Spleen (tissue), 11 donors: ENCODE data around the gene FAM174B. TPM values are rescaled to one million over a fixed set of nuclear protein-coding genes. Genes with fewer than 3 reads are reported as not detected.
A peak's percentile ranks its signal among the peaks of the same experiment; 100 is the strongest.

Experiments used
- DNase-seq: peaks from one replicate; pipeline ENCODE4 v3.0.0-alpha.2; 2020
- H3K27ac ChIP-seq, 8 donors: fragments of 200-600 bp; sonication (generic) in 7 of 8; 1 replicate in 4 of 8; 2 replicates in 4 of 8; pipeline versions ENCODE4 v1.5.0 to v1.8.0; 2016 to 2021; ENCODE audit warnings: inconsistent platforms in 4 of 8, mild to moderate bottlenecking in 4 of 8, moderate library complexity in 1 of 8
- H3K27me3 ChIP-seq, 7 donors: fragments of 200-600 bp; sonication (generic) in 6 of 7; replicated peaks in 1 of 7; 1 replicate in 4 of 7; 2 replicates in 3 of 7; pipeline versions ENCODE4 v1.5.0 to v1.8.0; 2016 to 2021; ENCODE audit warnings: inconsistent platforms in 3 of 7, mild to moderate bottlenecking in 1 of 7
- H3K36me3 ChIP-seq, 6 donors: fragments of 200-600 bp; sonication (generic) in 5 of 6; 1 replicate in 4 of 6; 2 replicates in 2 of 6; pipeline versions ENCODE4 v1.5.0 to v1.8.0; 2016 to 2021; ENCODE audit warnings: inconsistent platforms in 2 of 6
- H3K4me1 ChIP-seq, 6 donors: fragments of 200-600 bp; sonication (generic) in 5 of 6; 1 replicate in 3 of 6; 2 replicates in 3 of 6; pipeline versions ENCODE4 v1.5.0 to v1.8.0; 2016 to 2021; ENCODE audit warnings: inconsistent platforms in 3 of 6
- H3K4me3 ChIP-seq, 8 donors: fragments of 200-600 bp; sonication (generic) in 7 of 8; 1 replicate in 4 of 8; 2 replicates in 4 of 8; pipeline versions ENCODE4 v1.5.0 to v1.8.0; 2016 to 2021; ENCODE audit warnings: inconsistent platforms in 4 of 8, mild to moderate bottlenecking in 4 of 8, moderate library complexity in 2 of 8
- H3K9me3 ChIP-seq, 8 donors: fragments of 200-600 bp; sonication (generic) in 7 of 8; 1 replicate in 4 of 8; 2 replicates in 4 of 8; pipeline versions ENCODE4 v1.5.0 to v1.8.0; 2016 to 2021; ENCODE audit warnings: inconsistent platforms in 4 of 8
- CTCF ChIP-seq, 11 experiments: fragments of 200-600 bp in 7 of 11; fragments of 450-650 bp in 4 of 11; sonication (generic) in 4 of 11; IDR thresholded peaks in 8 of 11; conservative IDR thresholded peaks in 3 of 11; 1 replicate in 7 of 11; 2 replicates in 4 of 11; pipeline versions ENCODE4 v1.4.0 to v1.8.0; 2016 to 2021; ENCODE audit warnings: antibody characterized with exemption in 11 of 11, inconsistent platforms in 4 of 11, mild to moderate bottlenecking in 1 of 11
- POLR2A ChIP-seq, 3 donors: fragments of 450-650 bp; IDR thresholded peaks; one replicate each; pipeline ENCODE4 v1.5.1; 2017; ENCODE audit warnings: antibody characterized with exemption in 3 of 3, mild to moderate bottlenecking in 1 of 3
- POLR2AphosphoS5 ChIP-seq, 3 donors: sonication (generic); formaldehyde crosslinking; IDR thresholded peaks; one replicate each; pipeline ENCODE4 v1.5.1; 2017; ENCODE audit warnings: antibody characterized with exemption in 3 of 3
- WGBS, 5 donors: extraction: QIAGEN DNeasy Blood & Tissue Kit in 3 of 5; methylation state at CpG; one replicate each; pipeline versions ENCODE4 v1.1.5 to v1.1.7; 2013 to 2018; 5-methylcytosine and 5-hydroxymethylcytosine counted together
- intact Hi-C: fragments of 100-400 bp; cut with DNase I; formaldehyde crosslinking; loops from one replicate; pipeline ENCODE4 v1.15.0; 2023; ENCODE audit warnings: low total_unique reads
- polyA plus RNA-seq, 3 donors: library from polyadenylated mRNA; stranded (reverse); fragments of 200-250 nt; gene quantifications; one replicate each; pipeline ENCODE4 v1.2.1, GENCODE V29; 2013
- total RNA-seq, 7 donors: library from RNA; depleted of rRNA in 3 of 7; stranded (reverse); fragments of >200 nt in 3 of 7; fragmentation: NEBNext Ultra II Directional in 4 of 7; extraction: Animal tissue kit (Norgen Biotek cat#: 25700) in 4 of 7; gene quantifications; one replicate each; pipeline versions ENCODE4 v1.1.0 to v1.2.1, GENCODE V29; 2016 to 2021
- donor health status: healthy with polysubstance abuse.
- donor health status: DM: no; HTN: no; CAD: no; lungs with moderate emphysema.
- donor health status: DM: no; HTN: no; CAD: no.
- donor health status: Bipolar disorder and iron deficiency.
- donor health status: healthy.
- donor health status: DM: no; HTN: no; CAD: no.
- donor health status: DM: yes; HTN: yes; CAD: no.

Gene FAM174B
- total and polyA plus RNA-seq, 10 donors = 2.1 to 17.9 (median 8.8) TPM

- WGBS, 5 donors = 56 to 85% (median 69%) methylated on average over 10 of the region's 10 CpGs
- intact Hi-C loops = no loop called here
- Histone ChIP-seq H3K27me3 (no peaks in the 10 kb centered on the region), H3K4me3 (no peak overlapping the region), H3K4me1 (peaks cover 0 to 16% (median under 1%) of the 10 kb centered on the region in 6 donors), H3K9me3 (no peaks in the 10 kb centered on the region), H3K36me3 (no peaks in the 10 kb centered on the region), H3K27ac (no peak overlapping the region)
- DNase-seq = no peak
- TF ChIP-seq CTCF (IDR thresholded peaks at IDR 0.05 in 8 of 11, conservative IDR thresholded peaks at IDR 0.05 in 3 of 11) (no peak), POLR2AphosphoS5 (IDR thresholded peaks at IDR 0.05) (peak in 1 of 3 donors; percentile 27)
Measured at GRCh38 chr15:92666780-92667179, 11.2 kb upstream of the FAM174B start.

DNA sequence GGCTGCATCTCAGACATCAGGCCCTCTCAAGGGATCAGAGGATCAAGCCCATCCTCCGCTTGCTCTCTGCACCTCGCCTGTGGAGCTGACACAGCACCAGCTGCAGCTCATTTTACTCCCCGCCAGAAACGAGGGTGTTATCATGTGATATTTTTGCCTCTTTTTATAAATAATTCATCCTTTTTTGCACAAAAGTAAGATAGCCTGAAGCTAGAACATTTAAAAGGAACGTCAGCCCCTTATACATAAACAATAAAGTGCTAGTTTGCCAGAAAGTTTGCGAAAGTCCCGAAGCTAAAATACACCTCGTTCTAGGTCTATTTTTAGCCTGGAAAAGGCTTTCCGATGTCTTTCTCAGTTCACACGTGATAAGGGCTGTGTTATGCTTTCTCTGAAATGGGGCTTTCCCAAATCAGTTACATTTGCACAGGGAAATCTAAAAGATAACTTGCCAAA, 9.6 kb upstream of the FAM174B start:
- 10 to 43% (median 26%) methylated on average over 10 of the region's 10 CpGs for WGBS, 5 donors
- H3K36me3 ChIP-seq = no peaks in the 10 kb centered on the region
- no peaks in the 10 kb centered on the region for H3K27me3 ChIP-seq
- H3K4me1 ChIP-seq = peaks cover 0 to 16% (median under 1%) of the 10 kb centered on the region in 6 donors
- H3K9me3 ChIP-seq = no peaks in the 10 kb centered on the region
- DNase-seq = no peak
- no peak overlapping the region for H3K4me3 ChIP-seq
- H3K27ac ChIP-seq = no peak overlapping the region
- TF ChIP-seq POLR2A (IDR thresholded peaks at IDR 0.05) (no peak), POLR2AphosphoS5 (IDR thresholded peaks at IDR 0.05) (no peak), CTCF (IDR thresholded peaks at IDR 0.05 in 8 of 11, conservative IDR thresholded peaks at IDR 0.05 in 3 of 11) (no peak)
- intact Hi-C loops = no loop called here

DNA sequence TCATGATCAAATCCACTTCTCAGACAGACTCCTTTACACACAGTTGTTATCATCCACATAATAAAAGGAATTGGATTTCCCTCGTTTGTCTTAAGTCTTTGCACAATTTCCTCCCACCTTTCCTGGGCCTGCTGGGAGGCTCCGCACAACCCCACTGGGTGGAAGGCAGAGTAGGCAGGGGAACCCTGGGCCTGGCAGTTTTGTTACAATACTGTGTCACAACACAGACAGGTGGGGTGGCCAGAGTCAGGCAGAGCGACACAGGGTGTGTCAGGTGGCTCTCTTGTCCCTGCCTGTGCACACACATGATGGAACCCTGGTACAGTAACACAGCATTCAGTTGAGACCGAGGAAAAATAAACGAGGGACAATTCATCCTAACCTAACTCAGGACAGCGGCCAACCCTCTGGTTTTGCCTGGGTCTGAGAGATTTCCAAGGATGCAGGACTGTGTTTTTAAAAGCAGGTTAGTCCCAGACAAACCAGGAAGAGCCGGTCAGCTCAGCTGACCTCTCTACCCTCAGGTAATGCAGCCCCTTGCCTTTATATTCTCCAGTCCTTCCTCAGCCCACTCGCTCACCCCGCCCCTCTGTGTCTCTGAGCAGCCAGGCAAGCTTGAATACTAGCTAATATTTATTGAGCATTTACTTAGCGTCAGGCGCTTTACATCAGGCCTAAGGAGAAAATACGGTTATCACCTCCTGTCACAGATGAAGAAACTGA, 8.8 kb upstream of the FAM174B start:
- Histone ChIP-seq H3K4me1 (peaks cover 0 to 16% (median under 1%) of the 10 kb centered on the region in 6 donors), H3K27me3 (no peaks in the 10 kb centered on the region), H3K9me3 (no peaks in the 10 kb centered on the region), H3K4me3 (no peak overlapping the region), H3K36me3 (no peaks in the 10 kb centered on the region), H3K27ac (no peak overlapping the region)
- intact Hi-C loops = no loop called here
- no peak for DNase-seq
- TF ChIP-seq POLR2AphosphoS5 (IDR thresholded peaks at IDR 0.05) = no peak
- no peak for TF ChIP-seq POLR2A (IDR thresholded peaks at IDR 0.05)
- TF ChIP-seq CTCF (IDR thresholded peaks at IDR 0.05 in 8 of 11, conservative IDR thresholded peaks at IDR 0.05 in 3 of 11) = no peak
- 84 to 94% (median 86%) methylated on average over 11 to 12 of the region's 12 CpGs for WGBS, 5 donors

- TF ChIP-seq CTCF (IDR thresholded peaks at IDR 0.05 in 8 of 11, conservative IDR thresholded peaks at IDR 0.05 in 3 of 11) (no peak), POLR2AphosphoS5 (IDR thresholded peaks at IDR 0.05) (no peak)
- Histone ChIP-seq H3K9me3 (no peaks in the 10 kb centered on the region), H3K4me3 (no peak overlapping the region), H3K27me3 (no peaks in the 10 kb centered on the region), H3K36me3 (no peaks in the 10 kb centered on the region), H3K27ac (no peak overlapping the region), H3K4me1 (peaks cover 0 to 16% (median under 1%) of the 10 kb centered on the region in 6 donors)
- 66 to 88% (median 74%) methylated on average over 13 of the region's 13 CpGs for WGBS, 5 donors
- intact Hi-C loops = no loop called here
- no peak for DNase-seq
Measured at GRCh38 chr15:92663250-92663951, 7.8 kb upstream of the FAM174B start.
